Pulmonary artery endothelial cell (primary cell): ENCODE results near the gene PODXL2. TPM values are rescaled to one million over a fixed set of nuclear protein-coding genes. Genes with fewer than 3 reads are reported as not detected.

ENCODE experiments used
- DNase-seq: peaks from one replicate; pipeline ENCODE4 v3.0.0-alpha.2; 2011; ENCODE audit warnings: low read depth, low spot score
- total RNA-seq: library from RNA; depleted of rRNA; stranded (reverse); fragments of >200 nt; gene quantifications from 2 replicates; pipeline ENCODE4 v1.2.3, GENCODE V29; 2014

Gene PODXL2
- total RNA-seq, 1 donor from 2014 or later, result 6.0 TPM

GRCh38 chr3:127720985-127721935, 92.3 kb downstream of the PODXL2 start:
- DNase-seq, result no peak

DNA sequence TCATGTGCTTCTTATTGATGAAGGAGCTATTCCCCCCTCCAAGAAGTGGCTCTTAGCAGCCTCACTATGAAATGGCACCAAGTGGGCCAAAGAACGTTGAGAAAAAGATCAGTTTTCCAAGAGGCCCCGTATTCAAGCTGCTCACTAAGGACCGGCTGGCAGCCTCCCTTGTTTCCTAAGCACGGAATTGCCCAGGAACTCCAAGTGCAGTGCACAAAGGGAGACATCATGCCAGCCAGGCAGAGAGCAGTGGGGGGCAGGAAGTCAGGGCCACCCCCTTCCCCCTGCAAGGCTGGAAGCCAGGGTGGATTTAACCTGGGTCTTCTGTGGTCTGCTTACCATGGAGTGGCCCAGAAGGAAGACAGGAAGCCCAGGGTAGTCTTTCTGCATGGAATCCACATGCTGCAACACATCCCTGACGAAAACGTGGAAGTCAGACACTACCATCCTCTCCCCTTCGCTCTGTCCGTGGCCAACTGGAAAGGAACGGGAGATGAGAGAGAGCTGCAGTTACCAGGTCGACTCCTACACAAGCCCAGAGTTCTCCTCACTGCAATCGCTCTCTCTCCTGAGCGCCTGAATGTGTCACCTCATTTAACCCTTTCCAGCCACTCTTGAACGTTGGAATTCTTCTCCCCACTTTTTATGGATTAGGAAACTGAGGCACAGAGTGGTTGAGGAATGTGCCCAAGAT, 93.3 kb downstream of the PODXL2 start:
- DNase-seq, result no peak

Other genes with a start within 250 kb of the PODXL2 start
- 32.8 and 34.6 TPM in 2 replicates for gene TPRA1, start 38.5 kb upstream of the PODXL2 start, total RNA-seq
- 78.4 and 133 TPM in 2 replicates for gene MCM2, start 30.8 kb upstream of the PODXL2 start, total RNA-seq
- gene ABTB1, start 43.8 kb downstream of the PODXL2 start, total RNA-seq, result 5.8 and 7.6 TPM in 2 replicates
- 82.6 and 92.3 TPM in 2 replicates for gene MGLL, start 193.3 kb downstream of the PODXL2 start, total RNA-seq